Measurements from ENCODE around the gene SPNS3. TPM values are rescaled to one million over a fixed set of nuclear protein-coding genes. Genes with fewer than 3 reads are reported as not detected.

Gene SPNS3
- total RNA-seq, 2 donors from 2014 or later = 0.90 to 1.0 TPM

- Histone ChIP-seq H3K36me3 (no peaks in the 10 kb centered on the region), H3K9me3 (no peaks in the 10 kb centered on the region), H3K4me1 (peaks cover 32% of the 10 kb centered on the region), H3K4me3 (no peak overlapping the region), H3K27ac (peak overlapping the region; percentile 29), H3K9ac (ENCODE audit: low read depth in 2 of 2, low read length in 2 of 2) (peak overlapping the region in 1 of 2 donors; percentile 74), H3K27me3 (no peaks in the 10 kb centered on the region)
- intact Hi-C loops (cut with DNase I) = no loop called here
- TF ChIP-seq, protein P1, sequence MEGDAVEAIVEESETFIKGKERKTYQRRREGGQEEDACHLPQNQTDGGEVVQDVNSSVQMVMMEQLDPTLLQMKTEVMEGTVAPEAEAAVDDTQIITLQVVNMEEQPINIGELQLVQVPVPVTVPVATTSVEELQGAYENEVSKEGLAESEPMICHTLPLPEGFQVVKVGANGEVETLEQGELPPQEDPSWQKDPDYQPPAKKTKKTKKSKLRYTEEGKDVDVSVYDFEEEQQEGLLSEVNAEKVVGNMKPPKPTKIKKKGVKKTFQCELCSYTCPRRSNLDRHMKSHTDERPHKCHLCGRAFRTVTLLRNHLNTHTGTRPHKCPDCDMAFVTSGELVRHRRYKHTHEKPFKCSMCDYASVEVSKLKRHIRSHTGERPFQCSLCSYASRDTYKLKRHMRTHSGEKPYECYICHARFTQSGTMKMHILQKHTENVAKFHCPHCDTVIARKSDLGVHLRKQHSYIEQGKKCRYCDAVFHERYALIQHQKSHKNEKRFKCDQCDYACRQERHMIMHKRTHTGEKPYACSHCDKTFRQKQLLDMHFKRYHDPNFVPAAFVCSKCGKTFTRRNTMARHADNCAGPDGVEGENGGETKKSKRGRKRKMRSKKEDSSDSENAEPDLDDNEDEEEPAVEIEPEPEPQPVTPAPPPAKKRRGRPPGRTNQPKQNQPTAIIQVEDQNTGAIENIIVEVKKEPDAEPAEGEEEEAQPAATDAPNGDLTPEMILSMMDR (IDR thresholded peaks at IDR 0.05) = no peak
- DNase-seq = peak; percentile 74
Measured at GRCh38 chr17:4476511-4477070, 42.9 kb downstream of the SPNS3 start.

DNA sequence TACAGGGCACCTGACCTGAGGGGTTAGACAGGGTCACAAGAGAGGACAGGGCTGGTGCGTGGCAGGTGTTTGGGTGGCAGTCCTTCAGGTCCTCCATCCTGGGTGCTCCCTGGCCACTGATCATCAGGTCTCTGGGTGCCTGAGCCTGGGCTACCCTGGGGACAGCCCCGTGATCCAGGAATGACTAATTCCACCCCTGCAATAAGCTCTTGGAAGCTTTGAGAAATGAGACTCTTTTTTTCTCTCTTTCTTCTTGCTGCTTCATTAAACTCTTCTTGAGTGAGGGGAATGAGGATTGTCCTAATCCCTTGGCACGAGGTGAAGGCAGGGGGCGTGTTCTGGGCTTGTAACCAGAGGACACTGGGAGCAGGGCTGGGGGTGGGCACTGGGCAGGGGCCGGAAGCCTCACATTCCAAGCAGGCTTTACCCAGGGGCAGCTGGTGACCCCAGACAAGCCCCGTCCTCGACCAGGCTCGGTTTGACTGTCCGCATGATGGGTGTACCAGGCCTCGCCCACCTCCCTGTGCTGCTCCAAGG lies 43.6 kb downstream of the SPNS3 start:
- H3K4me1 ChIP-seq = peaks cover 33% of the 10 kb centered on the region

GRCh38 chr17:4478318-4478830 lies 44.6 kb downstream of the SPNS3 start:
- DNase-seq = no peak
- no peaks in the 10 kb centered on the region for H3K27me3 ChIP-seq
- H3K9ac ChIP-seq (ENCODE audit: low read depth in 2 of 2, low read length in 2 of 2) = peak overlapping the region in 1 of 2 donors; percentile 46
- peaks cover 36% of the 10 kb centered on the region for H3K4me1 ChIP-seq
- no peaks in the 10 kb centered on the region for H3K9me3 ChIP-seq
- peak overlapping the region; percentile 93 for H3K27ac ChIP-seq
- intact Hi-C loops (cut with DNase I) = no loop called here
- TF ChIP-seq, protein P1 (IDR thresholded peaks at IDR 0.05) = no peak
- H3K36me3 ChIP-seq = no peaks in the 10 kb centered on the region
- H3K4me3 ChIP-seq = no peak overlapping the region

More for the DNA sequence above, 43.6 kb downstream of the SPNS3 start:
- peak overlapping the region; percentile 4 to 74 for H3K9ac ChIP-seq (ENCODE audit: low read depth in 2 of 2, low read length in 2 of 2)
- H3K27ac ChIP-seq = no peak overlapping the region
- no peak for DNase-seq
- H3K36me3 ChIP-seq = no peaks in the 10 kb centered on the region
- no peaks in the 10 kb centered on the region for H3K9me3 ChIP-seq
- intact Hi-C loops (cut with DNase I) = no loop called here
- TF ChIP-seq, protein P1 (IDR thresholded peaks at IDR 0.05) = no peak
- H3K27me3 ChIP-seq = no peaks in the 10 kb centered on the region
- no peak overlapping the region for H3K4me3 ChIP-seq

DNA sequence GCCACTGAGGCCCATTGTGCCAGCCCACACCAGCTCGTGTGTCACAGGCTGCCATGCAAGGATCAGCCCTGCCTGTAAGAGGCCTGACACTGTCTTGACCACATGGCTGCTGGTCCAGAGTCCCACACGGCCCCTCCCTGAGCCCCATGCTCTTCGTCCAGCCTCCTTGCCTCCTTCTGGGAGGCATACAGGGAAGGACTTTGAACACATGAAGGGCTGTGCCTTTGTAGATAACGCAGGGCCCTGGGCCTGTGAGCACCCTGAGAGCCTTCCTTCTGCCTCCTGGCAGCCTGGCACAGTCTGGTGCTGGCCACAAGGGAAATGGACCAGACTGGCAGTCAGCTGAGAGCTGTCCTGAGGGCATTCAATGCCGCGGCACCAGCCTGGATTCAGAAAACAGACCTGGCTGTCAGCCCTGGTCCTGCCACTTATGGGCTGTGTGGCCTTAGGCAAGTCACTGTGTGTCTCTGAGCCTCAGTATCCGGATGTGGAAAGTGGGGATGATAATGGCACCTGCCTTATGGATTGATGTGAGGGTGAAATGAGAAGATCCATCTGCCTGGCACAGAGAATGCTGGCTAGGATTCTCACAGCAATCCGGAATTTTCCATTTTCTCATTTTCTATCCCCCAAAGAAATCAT lies 45.7 kb downstream of the SPNS3 start:
- Histone ChIP-seq H3K4me3 (no peak overlapping the region), H3K9ac (ENCODE audit: low read depth in 2 of 2, low read length in 2 of 2) (peak overlapping the region in 1 of 2 donors; percentile 84), H3K27ac (peak overlapping the region; percentile 93), H3K4me1 (peaks cover 36% of the 10 kb centered on the region), H3K27me3 (no peaks in the 10 kb centered on the region), H3K9me3 (no peaks in the 10 kb centered on the region), H3K36me3 (no peaks in the 10 kb centered on the region)
- intact Hi-C loops (cut with DNase I) = no loop called here
- TF ChIP-seq, protein P1 (IDR thresholded peaks at IDR 0.05) = no peak
- peak; percentile 82 for DNase-seq

DNA sequence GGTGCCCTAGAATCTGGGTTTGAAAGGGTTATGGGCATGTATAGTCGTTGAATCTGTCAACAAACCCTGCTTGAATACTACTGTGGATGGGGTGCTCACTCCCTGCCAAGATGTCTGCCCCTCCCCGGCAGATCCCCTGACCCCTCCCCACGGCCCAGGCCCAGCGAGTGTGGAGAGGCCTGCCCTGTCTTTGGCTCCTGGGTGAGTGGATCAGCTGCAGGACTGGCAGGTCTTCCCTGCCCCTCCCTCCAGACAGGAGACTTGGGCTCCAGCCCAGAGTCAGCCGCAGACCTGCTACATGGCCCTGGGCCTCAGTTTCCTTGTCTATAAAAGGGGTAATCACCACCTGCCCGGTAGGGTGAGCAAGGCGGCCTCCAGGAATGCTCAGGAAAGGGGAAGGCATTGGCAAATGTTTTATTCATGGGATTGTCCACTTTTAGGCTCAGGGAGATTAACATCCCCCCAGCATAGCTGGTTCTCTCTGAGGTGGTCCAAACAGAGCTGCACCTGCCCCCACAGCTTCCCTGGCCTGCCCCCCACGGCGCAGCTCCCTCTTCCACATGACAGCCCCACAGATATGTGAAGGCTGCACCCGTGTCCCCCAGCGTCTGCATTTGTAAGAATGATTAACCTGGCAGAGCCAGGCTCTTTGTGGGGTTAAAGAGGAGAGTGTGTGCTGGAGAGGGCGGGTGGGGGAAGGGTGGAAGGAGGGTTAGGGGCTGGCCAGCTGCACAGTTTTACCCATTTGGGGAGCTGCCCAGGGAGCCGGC lies 46.4 kb downstream of the SPNS3 start:
- no peaks in the 10 kb centered on the region for H3K27me3 ChIP-seq
- H3K4me1 ChIP-seq = peaks cover 36% of the 10 kb centered on the region
- DNase-seq = peak; percentile 71
- no peaks in the 10 kb centered on the region for H3K36me3 ChIP-seq
- peak overlapping the region; percentile 93 for H3K27ac ChIP-seq
- no peaks in the 10 kb centered on the region for H3K9me3 ChIP-seq
- H3K4me3 ChIP-seq = no peak overlapping the region
- intact Hi-C loops (cut with DNase I) = no loop called here
- H3K9ac ChIP-seq (ENCODE audit: low read depth in 2 of 2, low read length in 2 of 2) = peak overlapping the region; percentile 66 to 84
- TF ChIP-seq, protein P1 (IDR thresholded peaks at IDR 0.05) = no peak
